GM08714 (cell line): Measurements from ENCODE around the gene ADAM29.
"Not testable (repeated sequence)": the region's sequence is repeated elsewhere in the genome, so short reads cannot be mapped to it uniquely, and the experiment has no call there.

ENCODE experiments used
- H3K4me3 ChIP-seq: fragments of 200-500 bp; sonication (Bioruptor generic); 2 replicates; pipeline ENCODE4 v1.5.1; 2014; ENCODE audit warnings: mild to moderate bottlenecking, low read length, inconsistent platforms
- ZNF274 ChIP-seq: IDR thresholded peaks from 2 replicates; pipeline ENCODE4 v1.6.1; 2012; ENCODE audit warnings: mild to moderate bottlenecking, low read depth, low read length

ADAM29 gene

DNA sequence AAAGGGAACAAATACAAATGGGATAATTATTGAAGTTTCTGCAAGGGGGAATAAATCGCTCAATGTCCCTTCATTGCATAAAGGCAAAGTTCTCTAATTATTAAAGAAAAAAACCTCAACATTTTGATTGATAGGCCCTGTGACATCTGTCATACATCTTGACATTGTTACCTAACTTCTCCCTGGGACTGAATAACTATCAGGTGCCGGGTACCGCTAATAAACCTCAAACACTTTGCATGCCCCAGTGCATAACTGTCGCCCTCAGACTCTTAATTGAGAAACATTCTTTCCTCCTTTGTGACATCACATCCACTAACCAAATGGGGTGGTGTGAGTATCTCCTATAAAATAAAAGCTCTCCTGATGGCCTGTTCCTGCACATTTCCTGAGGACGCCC, at the start of gene ADAM29:
Gene ADAM29, plus strand, starts transcription at position 301 of the 400 bp plus-strand sequence. CDS start 57,168 bp downstream, outside the sequence.
- no peak within 1 kb of the TSS for H3K4me3 ChIP-seq
- TF ChIP-seq ZNF274, result no peak

DNA sequence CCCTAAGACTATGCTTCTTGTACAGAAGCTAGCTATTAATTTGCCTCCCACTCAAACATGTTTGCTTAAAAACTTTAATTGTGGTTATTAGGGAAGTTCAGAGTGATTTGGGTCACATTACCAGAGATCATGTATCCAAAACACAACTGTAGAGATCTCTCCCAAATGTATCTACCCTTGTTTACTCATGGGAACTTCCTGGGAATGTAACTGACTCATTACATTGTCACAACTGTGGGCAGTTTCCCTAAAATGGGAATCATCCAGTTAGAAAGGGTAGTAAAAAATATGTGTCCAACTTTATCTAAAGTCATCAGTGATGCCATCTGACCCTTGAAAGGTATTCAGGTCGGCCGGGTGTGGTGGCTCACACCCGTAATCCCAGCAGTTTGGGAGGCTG, 48.8 kb upstream of the ADAM29 start:
- no peak overlapping the region for H3K4me3 ChIP-seq
- TF ChIP-seq ZNF274, result no peak

DNA sequence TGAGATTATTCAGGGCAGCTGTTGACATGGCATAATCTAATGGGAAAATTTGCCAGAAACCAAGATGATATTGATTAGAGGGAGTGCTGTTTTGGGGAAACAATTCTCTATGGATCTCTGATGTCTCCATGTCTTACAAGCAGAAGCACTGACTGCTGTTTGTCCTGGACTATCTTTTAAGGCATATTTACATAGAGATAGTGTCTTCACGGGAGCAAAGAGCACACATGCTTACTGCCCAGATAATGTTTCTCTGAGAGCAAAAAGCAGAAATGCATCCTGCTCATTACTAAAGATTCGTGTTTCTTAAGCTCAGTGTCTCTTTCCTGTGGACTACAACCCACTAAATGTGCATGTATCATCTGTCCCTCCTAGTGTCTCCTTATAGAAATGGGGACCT, 47.8 kb upstream of the ADAM29 start:
- no peak for TF ChIP-seq ZNF274
- H3K4me3 ChIP-seq, result no peak overlapping the region

DNA sequence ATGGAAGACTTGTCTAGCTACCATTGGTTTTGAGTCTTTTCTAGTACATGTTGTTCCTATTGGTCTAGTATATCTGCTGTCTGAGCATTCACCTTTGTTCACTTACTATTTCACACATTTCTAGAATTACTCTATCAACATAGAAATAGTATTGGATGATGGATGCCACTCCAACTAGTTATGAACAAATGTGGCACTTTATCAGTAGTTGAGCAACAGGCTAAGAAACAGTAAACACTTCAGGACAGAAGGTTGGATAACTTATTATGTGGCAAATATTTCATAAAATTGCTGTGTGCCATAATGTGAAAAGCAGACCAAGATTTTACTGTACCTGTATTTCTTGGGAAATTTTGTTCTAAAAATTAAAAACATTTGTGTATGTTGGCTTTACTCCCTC, 46.8 kb upstream of the ADAM29 start:
- no peak for TF ChIP-seq ZNF274
- H3K4me3 ChIP-seq, result no peak overlapping the region

- not testable (repeated sequence) for H3K4me3 ChIP-seq
Measured at GRCh38 chr4:174873146-174873545, 45.0 kb upstream of the ADAM29 start.

- no peak overlapping the region for H3K4me3 ChIP-seq
- TF ChIP-seq ZNF274, result no peak
Measured at GRCh38 chr4:174873931-174874330, 44.2 kb upstream of the ADAM29 start.

DNA sequence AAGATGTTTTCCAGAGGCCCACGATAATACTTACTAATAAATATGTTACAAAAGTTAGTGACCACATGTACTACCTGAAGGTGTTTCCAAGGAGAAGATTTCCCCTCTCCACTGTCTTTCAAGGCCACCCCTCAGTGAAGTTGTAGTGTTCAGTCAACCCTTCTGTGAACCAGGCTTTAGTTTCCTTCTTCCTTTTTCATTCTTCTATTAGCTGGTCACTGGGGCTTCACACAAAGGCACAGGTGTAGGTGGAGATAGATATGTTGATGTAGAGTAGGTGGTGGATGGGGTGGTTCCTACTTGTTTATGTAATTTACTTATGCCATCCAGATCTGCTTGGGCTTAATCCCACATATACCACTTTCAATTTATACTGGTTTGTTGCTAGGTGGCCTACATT, 43.3 kb upstream of the ADAM29 start:
- no peak for TF ChIP-seq ZNF274
- H3K4me3 ChIP-seq, result no peak overlapping the region

- H3K4me3 ChIP-seq, result no peak overlapping the region
- no peak for TF ChIP-seq ZNF274
Measured at GRCh38 chr4:174880001-174880400, 38.2 kb upstream of the ADAM29 start.

- no peak for TF ChIP-seq ZNF274
- H3K4me3 ChIP-seq, result no peak overlapping the region
Measured at GRCh38 chr4:174882317-174882992, 35.7 kb upstream of the ADAM29 start.

- H3K4me3 ChIP-seq, result no peak overlapping the region
- TF ChIP-seq ZNF274, result no peak
Measured at GRCh38 chr4:174907508-174907907, 10.7 kb upstream of the ADAM29 start.

- no peak overlapping the region for H3K4me3 ChIP-seq
- no peak for TF ChIP-seq ZNF274
Measured at GRCh38 chr4:174910271-174910670, 7.9 kb upstream of the ADAM29 start.

DNA sequence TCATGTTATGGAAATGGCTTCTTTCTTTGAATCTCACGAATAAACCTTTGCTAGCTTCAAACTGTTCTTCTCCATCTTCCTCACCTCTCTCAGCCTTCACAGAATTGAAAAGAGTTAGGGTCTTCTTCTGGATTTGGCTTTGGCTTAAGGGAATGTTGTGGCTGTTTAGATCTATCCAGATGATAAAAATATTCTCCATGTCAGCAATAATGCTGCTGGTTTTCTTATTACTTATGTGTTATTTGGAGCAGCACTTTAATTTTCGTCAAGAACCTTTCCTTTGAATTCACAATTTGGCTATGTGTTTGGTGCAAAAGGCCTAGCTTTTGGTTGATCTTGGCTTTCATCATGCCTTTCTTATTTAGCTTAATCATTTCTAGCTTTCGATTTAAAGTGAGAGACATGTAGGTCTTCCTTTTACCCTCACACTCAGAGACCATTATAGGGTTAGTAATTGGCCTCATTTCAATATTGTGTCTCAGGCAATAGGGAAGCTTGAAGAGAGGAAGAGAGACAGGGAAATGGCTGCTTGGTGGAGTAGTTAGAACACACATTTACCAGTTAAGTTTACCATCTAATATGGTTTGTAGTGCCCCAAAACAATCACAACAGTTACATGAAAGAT, 5.1 kb upstream of the ADAM29 start:
- H3K4me3 ChIP-seq, result no peak overlapping the region
- no peak for TF ChIP-seq ZNF274

DNA sequence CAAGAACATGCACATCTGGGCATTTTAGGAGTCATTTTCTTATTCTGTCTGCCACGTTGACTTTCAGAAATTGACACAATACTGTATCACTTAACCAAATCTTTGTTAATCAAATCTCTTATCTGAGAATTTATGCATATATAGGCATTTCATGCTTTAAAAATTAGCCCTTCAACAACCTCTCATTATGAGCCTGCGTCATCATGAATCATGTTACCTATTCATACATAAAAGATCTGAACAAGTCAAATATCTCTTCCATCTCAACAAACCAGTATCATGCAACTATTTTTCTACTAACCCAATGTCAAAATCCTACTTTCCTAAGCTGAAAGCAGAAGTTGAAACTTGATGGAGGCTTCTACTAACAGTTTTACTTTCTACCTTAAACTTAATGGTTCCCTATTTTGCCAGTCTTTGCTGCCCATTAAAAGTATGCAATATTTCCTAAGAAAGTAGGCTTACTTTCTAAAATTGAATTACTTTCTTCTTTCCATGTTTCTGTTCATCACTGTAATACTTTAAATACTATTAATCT, 1.8 kb downstream of the ADAM29 start:
- no peak overlapping the region for H3K4me3 ChIP-seq
- no peak for TF ChIP-seq ZNF274

DNA sequence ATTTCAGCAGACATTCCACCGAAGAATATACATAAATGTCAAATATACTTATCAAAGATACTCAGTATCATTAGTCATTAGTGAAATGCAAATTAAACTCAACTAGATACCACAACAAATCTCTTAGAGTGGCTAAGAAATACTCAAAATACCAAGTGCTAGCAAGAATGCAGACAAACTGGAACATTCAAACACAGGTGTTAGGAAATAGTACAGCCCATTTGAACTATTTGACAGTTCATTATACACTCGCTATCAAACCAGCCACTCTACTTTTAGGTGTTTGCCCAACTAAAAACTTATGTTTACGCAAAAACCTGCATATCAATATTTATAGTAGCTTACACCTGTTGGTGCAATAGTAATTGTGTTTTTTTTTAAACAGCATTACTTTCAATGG, 8.8 kb downstream of the ADAM29 start:
- TF ChIP-seq ZNF274, result no peak
- H3K4me3 ChIP-seq, result no peak overlapping the region

DNA sequence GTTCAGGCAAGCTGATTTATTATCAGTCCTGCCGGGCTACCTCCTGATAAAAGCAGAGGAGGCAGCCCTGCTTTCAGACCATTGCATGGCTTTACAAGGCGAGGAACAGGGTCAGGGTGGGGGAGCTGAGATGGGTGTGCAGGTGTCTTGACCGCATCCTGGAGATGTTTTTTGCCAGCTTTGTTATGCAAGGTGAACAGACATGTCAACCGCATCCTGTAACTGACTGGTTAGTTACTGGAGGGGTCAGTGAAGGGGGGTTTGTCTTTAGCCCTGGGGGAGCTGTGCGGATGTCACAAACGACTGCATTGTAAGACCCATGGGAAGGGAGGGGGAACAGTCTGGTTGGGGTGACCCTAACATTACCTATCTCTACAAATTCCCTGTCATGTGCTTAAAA, 10.0 kb downstream of the ADAM29 start:
- no peak for TF ChIP-seq ZNF274
- H3K4me3 ChIP-seq, result no peak overlapping the region

DNA sequence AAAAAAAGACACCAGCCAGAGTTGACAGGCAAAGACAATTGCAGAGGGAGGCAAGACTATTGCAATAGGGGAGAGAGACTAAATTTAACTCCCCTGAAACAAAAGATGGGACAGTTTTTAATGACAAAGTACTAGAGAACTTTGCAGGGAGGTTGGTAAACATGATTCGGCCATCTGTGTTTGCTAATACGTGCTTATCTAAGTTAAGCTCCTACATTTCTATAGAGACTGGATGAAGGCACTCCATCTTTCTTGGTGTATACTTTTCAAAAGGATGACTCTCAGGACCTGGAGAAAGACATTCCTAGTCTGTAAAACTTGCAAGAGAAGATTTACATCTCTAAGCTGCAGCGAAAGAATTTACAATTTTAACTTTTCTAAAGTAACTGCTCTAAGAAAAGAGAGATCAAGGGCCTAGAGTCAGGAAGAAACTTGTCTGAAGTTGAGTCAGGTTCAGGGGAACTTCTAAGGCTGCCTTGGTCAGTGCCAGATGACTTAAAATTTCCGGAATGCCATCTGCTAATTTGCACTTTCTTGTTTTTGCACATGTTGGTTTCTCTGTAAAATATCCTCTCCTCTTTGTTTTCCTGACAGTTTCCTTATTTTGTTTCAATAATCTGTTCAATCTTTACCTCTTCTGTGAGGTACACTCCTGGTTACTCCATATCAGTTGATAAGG, 10.6 kb downstream of the ADAM29 start:
- no peak for TF ChIP-seq ZNF274
- H3K4me3 ChIP-seq, result no peak overlapping the region
